Mucosa of stomach (tissue), 1 donor: ENCODE results near the gene SCRN2.

Source experiments
- H3K27me3 ChIP-seq: one replicate; pipeline ENCODE4 v1.7.0; 2013; ENCODE audit warnings: mild to moderate bottlenecking, low read length; ENCODE audit not compliant: control insufficient read depth, insufficient read depth
- H3K36me3 ChIP-seq: one replicate; pipeline ENCODE4 v1.7.0; 2013; ENCODE audit warnings: low read length; ENCODE audit not compliant: control insufficient read depth, insufficient read depth
- H3K4me1 ChIP-seq: one replicate; pipeline ENCODE4 v1.7.0; 2013; ENCODE audit warnings: mild to moderate bottlenecking, low read length; ENCODE audit not compliant: control insufficient read depth, insufficient read depth
- H3K4me3 ChIP-seq: one replicate; pipeline ENCODE4 v1.7.0; 2013; ENCODE audit warnings: low read length
- H3K9ac ChIP-seq: one replicate; pipeline ENCODE4 v1.7.0; 2013; ENCODE audit warnings: mild to moderate bottlenecking, low read length, moderate library complexity
- H3K9me3 ChIP-seq: one replicate; pipeline ENCODE4 v1.7.0; 2013; ENCODE audit warnings: mild to moderate bottlenecking, low read length, moderate library complexity; ENCODE audit not compliant: control insufficient read depth
- donor health status: Pancreatic carcinoma.

The SCRN2 gene

DNA sequence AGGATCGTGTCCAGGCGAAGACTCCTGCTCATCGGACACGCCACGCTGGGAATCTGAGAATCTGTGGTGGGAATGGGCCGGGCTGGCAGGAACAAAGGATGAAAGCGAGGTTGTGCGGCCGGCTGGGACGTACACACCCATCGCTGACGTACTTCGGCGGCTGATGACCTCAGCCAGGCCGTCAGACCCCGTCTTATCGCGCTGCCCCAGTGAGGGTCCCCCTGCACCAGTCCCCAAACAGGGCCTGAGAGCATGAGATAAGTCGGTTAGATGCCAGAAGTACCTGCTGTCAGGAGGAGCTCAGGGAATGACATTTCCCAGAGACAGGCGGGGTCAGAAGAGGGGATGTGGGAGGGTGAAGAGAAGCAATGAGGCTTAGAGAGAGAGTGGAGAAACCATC is 25.9 kb upstream of the SCRN2 start:
- Histone ChIP-seq H3K4me3 (no peak overlapping the region), H3K36me3 (no peaks in the 10 kb centered on the region), H3K9me3 (no peaks in the 10 kb centered on the region), H3K4me1 (no peaks in the 10 kb centered on the region), H3K27me3 (peaks cover 64% of the 10 kb centered on the region), H3K9ac (no peak overlapping the region)

DNA sequence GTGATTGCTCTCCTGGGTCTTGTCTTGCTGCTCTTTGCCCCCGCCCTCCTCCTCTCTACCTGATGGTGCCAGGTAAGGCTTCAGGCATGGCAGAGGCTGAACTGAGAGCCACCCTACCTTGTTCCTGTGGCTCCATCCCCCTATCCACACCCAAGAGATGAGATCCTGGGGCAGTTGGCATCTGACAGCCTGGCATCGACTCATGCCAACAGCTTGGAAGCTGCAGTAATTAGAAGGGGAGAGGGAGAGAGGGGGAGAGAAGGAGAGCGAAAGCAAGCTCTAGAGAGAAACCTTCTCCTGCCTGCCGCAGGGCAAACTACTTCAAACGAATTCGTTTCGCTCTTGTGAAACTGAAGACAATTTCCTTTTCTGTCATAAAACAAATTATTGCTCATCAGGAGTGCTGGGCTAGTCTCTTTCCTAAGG is 23.7 kb upstream of the SCRN2 start:
- Histone ChIP-seq H3K9ac (no peak overlapping the region), H3K27me3 (peaks cover 44% of the 10 kb centered on the region), H3K4me3 (no peak overlapping the region), H3K4me1 (no peaks in the 10 kb centered on the region), H3K36me3 (no peaks in the 10 kb centered on the region), H3K9me3 (no peaks in the 10 kb centered on the region)

DNA sequence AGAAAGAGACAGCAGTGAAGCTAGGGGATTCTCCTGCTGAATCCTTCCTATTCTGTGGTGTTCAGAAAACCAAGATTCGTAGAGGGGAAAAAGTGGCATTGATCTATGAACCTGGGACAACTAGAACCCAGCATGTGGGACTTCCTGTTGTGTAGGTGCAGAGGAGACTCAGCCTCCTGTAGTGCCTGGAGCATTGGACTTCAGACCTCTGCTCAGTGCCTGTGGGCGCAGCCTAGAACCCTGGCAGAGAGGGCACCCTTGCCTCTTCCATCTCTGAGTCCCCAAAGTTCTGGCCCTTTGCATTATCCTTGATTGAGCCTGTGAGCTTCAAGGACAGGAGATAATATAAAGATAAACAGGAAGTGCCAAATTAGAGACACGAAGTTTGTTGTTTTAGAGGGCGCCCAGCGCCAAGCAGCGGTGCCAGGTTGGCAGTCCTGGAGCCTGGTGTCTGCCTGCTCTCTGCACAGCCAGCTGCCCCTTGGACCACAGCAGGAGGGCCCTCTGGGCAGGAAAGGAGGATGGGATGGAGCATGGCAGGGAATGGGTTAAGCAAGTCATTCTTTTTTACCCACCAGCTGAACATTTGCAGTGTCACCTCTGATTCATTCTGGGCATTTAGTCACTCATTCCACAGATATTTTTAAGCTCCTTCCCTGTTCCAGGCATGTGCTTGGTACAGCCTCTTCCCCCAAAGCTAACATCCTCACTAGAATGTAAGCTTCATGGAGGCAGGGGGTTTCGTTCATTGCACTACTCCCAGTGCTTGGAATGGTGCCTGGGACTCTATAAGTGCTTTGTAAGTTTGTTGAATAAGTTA is 21.8 kb upstream of the SCRN2 start:
- Histone ChIP-seq H3K27me3 (peaks cover 33% of the 10 kb centered on the region), H3K4me1 (no peaks in the 10 kb centered on the region), H3K9ac (no peak overlapping the region), H3K36me3 (no peaks in the 10 kb centered on the region), H3K9me3 (no peaks in the 10 kb centered on the region), H3K4me3 (no peak overlapping the region)

DNA sequence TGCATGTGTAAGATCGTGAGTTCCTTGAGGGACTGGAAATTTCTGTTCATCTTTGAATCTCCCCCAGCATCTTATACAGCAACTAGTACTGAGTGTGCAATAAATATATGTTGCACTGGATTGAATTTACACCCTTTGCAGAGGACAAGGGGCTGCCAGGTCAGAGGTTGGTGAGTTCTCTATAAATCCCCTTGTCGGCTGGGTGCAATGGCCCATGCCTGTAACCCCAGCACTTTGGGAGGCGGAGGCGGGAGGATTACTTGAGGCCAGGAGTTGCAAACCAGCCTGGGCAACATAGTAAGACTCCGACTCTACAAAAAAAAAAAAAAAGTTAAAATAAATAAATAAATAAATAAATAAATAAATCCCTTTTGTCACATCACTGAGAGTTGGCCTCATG is 19.3 kb upstream of the SCRN2 start:
- Histone ChIP-seq H3K4me3 (no peak overlapping the region), H3K27me3 (peaks cover 35% of the 10 kb centered on the region), H3K9ac (no peak overlapping the region), H3K4me1 (no peaks in the 10 kb centered on the region), H3K36me3 (no peaks in the 10 kb centered on the region), H3K9me3 (no peaks in the 10 kb centered on the region)

DNA sequence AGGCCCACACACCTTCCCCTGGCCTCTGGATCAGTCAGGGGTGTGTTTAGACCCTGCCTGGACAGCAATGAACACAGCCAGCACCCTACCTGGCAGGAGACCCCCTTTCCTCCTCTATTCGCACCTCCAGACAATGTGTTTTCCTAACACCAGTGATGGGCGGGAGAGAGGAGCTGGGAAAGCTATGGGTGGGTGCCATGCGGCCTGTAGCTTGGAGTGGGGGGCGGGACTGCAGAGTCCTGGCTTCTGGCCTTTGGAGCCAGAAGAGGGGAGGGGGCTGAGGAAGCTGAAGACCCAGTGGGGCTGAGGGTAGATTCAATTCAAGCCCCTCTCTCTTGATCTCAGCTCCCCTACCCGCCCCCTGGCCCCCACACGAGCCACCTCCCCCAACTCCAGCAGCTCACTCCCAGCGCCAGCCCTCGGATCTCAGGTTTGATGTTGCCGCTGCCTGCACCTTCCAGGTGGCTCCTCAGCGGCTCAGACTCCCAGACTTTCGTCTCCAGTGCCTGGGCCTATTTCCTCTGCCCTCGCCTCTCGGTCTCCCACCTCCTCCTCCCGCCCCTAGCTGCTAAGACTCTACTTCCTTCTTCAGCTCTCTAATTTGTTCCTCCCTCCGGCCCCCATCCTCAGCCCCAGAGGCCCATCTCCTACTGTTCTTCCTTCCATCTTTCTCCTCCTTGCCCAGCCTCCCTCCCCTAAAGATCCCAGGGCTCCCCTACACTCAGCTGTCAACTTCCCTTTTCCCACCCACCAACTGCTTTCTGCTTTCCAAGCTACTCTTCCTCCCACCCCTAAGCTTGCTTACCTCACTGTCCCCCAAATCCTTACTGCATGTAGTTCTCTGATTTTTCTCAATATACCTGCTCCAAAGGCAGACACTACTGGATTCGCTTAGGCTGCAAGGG is 16.7 kb upstream of the SCRN2 start:
- no peaks in the 10 kb centered on the region for H3K36me3 ChIP-seq

DNA sequence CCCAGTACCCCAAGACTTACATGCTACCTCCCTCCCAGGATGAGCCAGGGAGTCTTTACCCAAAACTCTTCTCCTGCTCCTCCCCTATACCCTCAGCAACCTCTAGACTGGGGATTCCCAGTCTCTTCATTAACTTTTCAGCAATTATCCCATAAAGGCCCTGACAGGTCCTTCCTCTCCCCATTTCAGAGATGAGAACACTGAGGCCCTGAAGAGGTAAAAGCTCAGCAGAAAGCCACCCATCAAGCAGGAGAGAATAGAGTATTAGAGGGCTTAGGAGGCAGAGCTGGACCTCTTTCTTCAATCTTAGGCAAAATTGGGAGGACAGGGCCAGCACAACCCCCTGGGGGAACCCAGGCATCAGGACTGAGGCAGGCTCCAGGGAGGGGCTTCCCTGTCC is 15.8 kb upstream of the SCRN2 start:
- Histone ChIP-seq H3K36me3 (no peaks in the 10 kb centered on the region), H3K9me3 (no peaks in the 10 kb centered on the region), H3K4me3 (no peak overlapping the region), H3K9ac (no peak overlapping the region), H3K4me1 (peaks cover 3% of the 10 kb centered on the region), H3K27me3 (peaks cover 63% of the 10 kb centered on the region)

More for the DNA sequence above, 16.7 kb upstream of the SCRN2 start:
- Histone ChIP-seq H3K4me1 (no peaks in the 10 kb centered on the region), H3K4me3 (no peak overlapping the region), H3K27me3 (peaks cover 53% of the 10 kb centered on the region), H3K9ac (no peak overlapping the region), H3K9me3 (no peaks in the 10 kb centered on the region)

DNA sequence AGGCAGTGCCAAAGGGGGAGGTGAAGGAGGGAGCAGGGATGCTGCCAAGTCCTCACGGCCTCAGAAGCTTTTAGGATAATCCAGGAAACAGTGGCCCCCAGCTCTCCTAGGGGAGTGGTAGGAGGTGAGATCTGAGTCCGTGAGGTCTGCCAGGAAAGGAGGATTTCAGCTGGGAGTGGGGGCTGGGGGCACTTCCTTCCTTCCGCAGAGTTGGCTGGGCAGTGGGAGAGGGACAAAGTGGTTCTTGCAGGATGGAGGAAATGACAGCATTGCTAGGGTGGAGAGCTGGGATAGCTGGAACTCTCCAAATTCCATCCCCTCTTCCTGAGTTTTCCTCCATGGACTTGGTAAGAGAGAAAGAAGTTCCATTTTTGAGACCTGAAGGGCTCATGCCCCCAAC is 14.7 kb upstream of the SCRN2 start:
- H3K4me1 ChIP-seq, result peaks cover 6% of the 10 kb centered on the region
- H3K36me3 ChIP-seq, result no peaks in the 10 kb centered on the region
- H3K9ac ChIP-seq, result no peak overlapping the region
- H3K9me3 ChIP-seq, result no peaks in the 10 kb centered on the region
- H3K4me3 ChIP-seq, result no peak overlapping the region
- H3K27me3 ChIP-seq, result peaks cover 72% of the 10 kb centered on the region

DNA sequence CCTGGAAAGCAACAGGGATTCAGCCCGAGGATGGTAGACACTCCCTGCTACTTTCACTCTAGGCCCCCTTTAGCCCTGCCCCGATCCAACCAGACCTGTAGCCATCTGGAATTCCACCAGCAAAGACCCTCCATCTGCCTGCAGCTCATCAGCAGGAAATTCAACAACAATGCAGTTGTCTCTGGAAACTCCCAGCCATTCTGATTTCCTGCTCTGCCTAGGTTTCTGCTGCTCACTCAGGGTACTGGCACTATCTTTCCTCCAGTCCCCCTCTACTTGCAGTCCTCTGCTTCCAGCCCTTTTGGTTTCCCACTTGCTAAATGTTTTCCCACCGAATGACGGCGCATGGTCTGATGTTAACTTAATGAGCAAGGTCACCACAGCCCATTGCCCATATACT is 12.5 kb upstream of the SCRN2 start:
- no peaks in the 10 kb centered on the region for H3K36me3 ChIP-seq
- H3K9me3 ChIP-seq, result no peaks in the 10 kb centered on the region
- peaks cover 12% of the 10 kb centered on the region for H3K4me1 ChIP-seq
- no peak overlapping the region for H3K9ac ChIP-seq
- H3K4me3 ChIP-seq, result no peak overlapping the region
- peaks cover 85% of the 10 kb centered on the region for H3K27me3 ChIP-seq

DNA sequence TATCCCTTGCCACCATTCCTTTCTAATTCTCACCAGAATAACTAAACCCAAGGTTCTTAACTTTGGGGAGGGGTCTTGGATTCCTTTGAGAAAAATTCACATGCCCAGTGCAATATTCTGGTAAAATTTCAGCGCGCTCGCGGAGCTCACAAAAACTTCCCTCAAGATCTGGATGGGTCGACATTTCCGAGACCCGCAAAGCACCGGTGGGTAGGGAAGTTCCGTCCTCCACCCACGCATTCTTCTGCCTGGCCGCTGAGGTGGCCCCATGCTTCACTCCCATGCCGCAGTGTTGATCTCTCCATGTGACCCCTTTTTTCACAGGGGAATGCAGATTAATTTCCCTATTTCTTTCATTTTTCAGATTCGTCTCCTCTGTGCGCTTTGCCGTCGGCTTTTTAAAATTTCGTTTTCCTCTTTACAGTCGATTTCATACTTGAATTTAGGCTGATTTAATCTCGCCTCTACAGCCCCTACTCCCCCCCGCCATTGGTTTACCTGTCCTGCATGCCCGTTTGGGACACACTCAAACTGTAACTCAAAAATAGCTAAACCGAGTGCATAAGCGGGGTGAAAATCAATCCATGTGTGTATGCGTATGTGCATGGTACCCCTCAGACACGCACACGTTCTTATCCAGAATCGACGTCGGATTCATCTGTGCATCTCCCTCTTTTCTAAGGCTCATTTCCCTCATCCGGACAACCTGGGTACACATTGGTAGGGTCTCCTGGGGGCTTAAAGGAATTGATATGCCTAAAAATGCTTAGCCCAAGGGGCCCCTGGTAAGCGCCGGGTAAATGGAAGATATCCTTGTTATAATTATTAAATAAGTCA is 11.3 kb upstream of the SCRN2 start:
- Histone ChIP-seq H3K4me3 (no peak overlapping the region), H3K4me1 (peaks cover 20% of the 10 kb centered on the region), H3K36me3 (no peaks in the 10 kb centered on the region), H3K27me3 (peaks cover 95% of the 10 kb centered on the region), H3K9me3 (no peaks in the 10 kb centered on the region), H3K9ac (no peak overlapping the region)

DNA sequence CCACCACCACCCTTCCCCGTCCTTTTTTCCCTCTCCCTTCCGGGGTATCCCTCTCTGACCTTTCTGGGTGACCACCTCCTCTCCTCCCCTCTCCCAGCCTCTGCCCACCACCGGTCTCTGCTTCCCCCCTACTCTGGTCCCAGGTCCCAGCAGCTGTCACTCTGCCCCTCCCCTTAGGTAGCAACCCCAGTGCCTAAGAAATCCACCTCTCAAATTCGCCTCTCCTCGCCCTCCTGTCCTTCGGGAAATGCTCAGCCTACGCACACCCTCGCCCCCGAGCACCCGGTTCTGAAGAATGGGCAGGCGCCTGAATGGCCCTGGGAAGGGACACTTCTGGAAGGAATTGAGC is 10.7 kb upstream of the SCRN2 start:
- peaks cover 96% of the 10 kb centered on the region for H3K27me3 ChIP-seq

DNA sequence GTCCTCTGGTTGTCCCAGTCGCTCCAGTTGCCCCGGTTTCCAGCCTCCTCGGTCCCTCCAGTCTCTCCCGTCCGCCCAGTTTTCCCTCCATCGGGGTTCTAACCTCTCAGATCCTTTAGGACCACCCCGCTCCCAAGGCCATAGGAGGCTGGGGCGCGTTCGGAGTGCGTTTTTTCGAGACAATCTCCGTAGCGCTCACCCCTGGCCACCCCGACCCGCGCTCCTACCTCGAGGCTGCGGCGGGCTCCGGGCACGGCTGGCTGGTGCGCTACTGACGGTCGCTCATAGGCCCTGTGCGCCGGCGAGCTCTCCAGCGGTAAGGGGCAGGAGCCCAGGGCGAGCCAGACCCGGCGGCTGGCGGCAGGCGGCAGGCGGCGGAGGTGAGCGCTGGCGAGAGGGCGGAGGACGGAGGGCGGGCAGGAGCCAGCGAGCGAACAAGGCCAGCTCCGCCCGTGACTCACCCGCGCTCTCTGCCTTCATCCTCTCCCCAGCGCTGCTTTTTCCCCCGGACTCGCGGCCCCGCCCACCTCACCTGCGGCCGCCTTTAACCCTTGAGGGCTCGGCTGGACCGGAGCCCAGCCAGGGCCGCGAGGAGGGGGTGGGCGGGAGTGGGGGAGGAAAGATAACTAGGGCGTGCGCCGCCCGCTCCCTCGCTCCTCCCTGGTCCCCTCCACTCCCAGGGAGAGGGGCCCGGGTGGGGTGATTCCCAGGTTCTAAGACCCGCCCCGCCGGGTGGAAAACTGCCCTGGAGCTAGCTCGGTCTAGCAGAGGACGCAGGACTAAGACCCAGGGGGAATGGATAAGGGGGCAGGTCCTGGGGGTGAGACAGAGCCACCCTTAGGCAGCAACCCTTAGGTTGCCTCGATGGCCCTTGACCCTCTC is 9.9 kb upstream of the SCRN2 start, which contains the start of gene SP6:
Gene SP6 (minus strand): TSS at position 472 of the 882 bp plus-strand sequence. CDS start 2,734 bp downstream, outside the sequence.
- Histone ChIP-seq H3K27me3 (peaks cover 96% of the 10 kb centered on the region), H3K4me3 (no peak within 1 kb of the TSS), H3K36me3 (no peaks in the 10 kb centered on the region), H3K9me3 (no peaks in the 10 kb centered on the region), H3K4me1 (peaks cover 24% of the 10 kb centered on the region), H3K9ac (peak within 1 kb of the TSS; percentile 45)

More for the DNA sequence above, 10.7 kb upstream of the SCRN2 start:
- H3K9ac ChIP-seq, result no peak overlapping the region
- H3K36me3 ChIP-seq, result no peaks in the 10 kb centered on the region
- H3K4me1 ChIP-seq, result peaks cover 24% of the 10 kb centered on the region
- H3K9me3 ChIP-seq, result no peaks in the 10 kb centered on the region
- H3K4me3 ChIP-seq, result no peak overlapping the region
